ENCODE data around the gene TSC1. TPM values are rescaled to one million over a fixed set of nuclear protein-coding genes. Genes with fewer than 3 reads are reported as not detected.

The TSC1 gene
- total and polyA plus RNA-seq, 2 donors = 15.1 to 18.7 TPM

- H3K9me3 ChIP-seq (ENCODE audit: control insufficient read depth in 2 of 2, insufficient read depth in 1 of 2, low read length in 1 of 2) = no peaks in the 10 kb centered on the region
- 98% methylated on average over 9 of the region's 9 CpGs for WGBS
- no peak overlapping the region for H3K27ac ChIP-seq (ENCODE audit: low read depth in 1 of 2, low read length in 1 of 2)
- H3K4me3 ChIP-seq (ENCODE audit: low read length in 2 of 2) = no peak overlapping the region
- H3K36me3 ChIP-seq (ENCODE audit: control insufficient read depth in 2 of 2, insufficient read depth in 2 of 2, low read length in 1 of 2) = peaks cover 13 to 23% of the 10 kb centered on the region in 2 donors
- H3K27me3 ChIP-seq (ENCODE audit: control insufficient read depth in 2 of 2, insufficient read depth in 1 of 2, low read length in 1 of 2) = no peaks in the 10 kb centered on the region
- no peak for DNase-seq (ENCODE audit: low read depth in 6 of 9, low spot score in 9 of 9)
- H3K4me1 ChIP-seq (ENCODE audit: control insufficient read depth in 2 of 2, insufficient read depth in 2 of 2, low read length in 2 of 2) = no peaks in the 10 kb centered on the region
Measured at GRCh38 chr9:132931178-132931735, 13.2 kb downstream of the TSC1 start.

- Histone ChIP-seq H3K4me3 (ENCODE audit: low read length in 2 of 2) (no peak overlapping the region), H3K27ac (ENCODE audit: low read depth in 1 of 2, low read length in 1 of 2) (no peak overlapping the region), H3K4me1 (ENCODE audit: control insufficient read depth in 2 of 2, insufficient read depth in 2 of 2, low read length in 2 of 2) (no peaks in the 10 kb centered on the region), H3K9me3 (ENCODE audit: control insufficient read depth in 2 of 2, insufficient read depth in 1 of 2, low read length in 1 of 2) (no peaks in the 10 kb centered on the region), H3K36me3 (ENCODE audit: control insufficient read depth in 2 of 2, insufficient read depth in 2 of 2, low read length in 1 of 2) (peaks cover 29 to 43% of the 10 kb centered on the region in 2 donors), H3K27me3 (ENCODE audit: control insufficient read depth in 2 of 2, insufficient read depth in 1 of 2, low read length in 1 of 2) (no peaks in the 10 kb centered on the region)
- 91% methylated on average over 7 of the region's 7 CpGs for WGBS
- no peak for DNase-seq (ENCODE audit: low read depth in 6 of 9, low spot score in 9 of 9)
Measured at GRCh38 chr9:132927704-132928103, 16.7 kb downstream of the TSC1 start.

- Histone ChIP-seq H3K4me1 (ENCODE audit: control insufficient read depth in 2 of 2, insufficient read depth in 2 of 2, low read length in 2 of 2) (no peaks in the 10 kb centered on the region), H3K27me3 (ENCODE audit: control insufficient read depth in 2 of 2, insufficient read depth in 1 of 2, low read length in 1 of 2) (no peaks in the 10 kb centered on the region), H3K9me3 (ENCODE audit: control insufficient read depth in 2 of 2, insufficient read depth in 1 of 2, low read length in 1 of 2) (no peaks in the 10 kb centered on the region), H3K4me3 (ENCODE audit: low read length in 2 of 2) (no peak overlapping the region), H3K27ac (ENCODE audit: low read depth in 1 of 2, low read length in 1 of 2) (no peak overlapping the region), H3K36me3 (ENCODE audit: control insufficient read depth in 2 of 2, insufficient read depth in 2 of 2, low read length in 1 of 2) (peaks cover 52 to 78% of the 10 kb centered on the region in 2 donors)
- no peak for DNase-seq (ENCODE audit: low read depth in 6 of 9, low spot score in 9 of 9)
- WGBS = 98% methylated on average over 9 of the region's 9 CpGs
Measured at GRCh38 chr9:132923346-132923902, 21.0 kb downstream of the TSC1 start.

GRCh38 chr9:132919614-132920268 is 24.7 kb downstream of the TSC1 start:
- Histone ChIP-seq H3K27ac (ENCODE audit: low read depth in 1 of 2, low read length in 1 of 2) (no peak overlapping the region), H3K4me1 (ENCODE audit: control insufficient read depth in 2 of 2, insufficient read depth in 2 of 2, low read length in 2 of 2) (no peaks in the 10 kb centered on the region), H3K4me3 (ENCODE audit: low read length in 2 of 2) (no peak overlapping the region), H3K36me3 (ENCODE audit: control insufficient read depth in 2 of 2, insufficient read depth in 2 of 2, low read length in 1 of 2) (peaks cover 41 to 71% of the 10 kb centered on the region in 2 donors), H3K27me3 (ENCODE audit: control insufficient read depth in 2 of 2, insufficient read depth in 1 of 2, low read length in 1 of 2) (no peaks in the 10 kb centered on the region), H3K9me3 (ENCODE audit: control insufficient read depth in 2 of 2, insufficient read depth in 1 of 2, low read length in 1 of 2) (no peaks in the 10 kb centered on the region)
- no peak for DNase-seq (ENCODE audit: low read depth in 6 of 9, low spot score in 9 of 9)
- over 99% methylated on average over 7 of the region's 7 CpGs for WGBS

GRCh38 chr9:132914924-132915323 is 29.5 kb downstream of the TSC1 start:
- Histone ChIP-seq H3K27me3 (ENCODE audit: control insufficient read depth in 2 of 2, insufficient read depth in 1 of 2, low read length in 1 of 2) (no peaks in the 10 kb centered on the region), H3K4me1 (ENCODE audit: control insufficient read depth in 2 of 2, insufficient read depth in 2 of 2, low read length in 2 of 2) (no peaks in the 10 kb centered on the region), H3K4me3 (ENCODE audit: low read length in 2 of 2) (no peak overlapping the region), H3K27ac (ENCODE audit: low read depth in 1 of 2, low read length in 1 of 2) (no peak overlapping the region), H3K9me3 (ENCODE audit: control insufficient read depth in 2 of 2, insufficient read depth in 1 of 2, low read length in 1 of 2) (no peaks in the 10 kb centered on the region), H3K36me3 (ENCODE audit: control insufficient read depth in 2 of 2, insufficient read depth in 2 of 2, low read length in 1 of 2) (peaks cover 30 to 66% of the 10 kb centered on the region in 2 donors)
- WGBS = 98% methylated on average over 6 of the region's 6 CpGs
- DNase-seq (ENCODE audit: low read depth in 6 of 9, low spot score in 9 of 9) = no peak

- Histone ChIP-seq H3K9me3 (ENCODE audit: control insufficient read depth in 2 of 2, insufficient read depth in 1 of 2, low read length in 1 of 2) (no peaks in the 10 kb centered on the region), H3K4me1 (ENCODE audit: control insufficient read depth in 2 of 2, insufficient read depth in 2 of 2, low read length in 2 of 2) (peaks cover 3 to 6% of the 10 kb centered on the region in 2 donors), H3K4me3 (ENCODE audit: low read length in 2 of 2) (no peak overlapping the region), H3K27me3 (ENCODE audit: control insufficient read depth in 2 of 2, insufficient read depth in 1 of 2, low read length in 1 of 2) (no peaks in the 10 kb centered on the region), H3K36me3 (ENCODE audit: control insufficient read depth in 2 of 2, insufficient read depth in 2 of 2, low read length in 1 of 2) (peaks cover 34 to 45% of the 10 kb centered on the region in 2 donors), H3K27ac (ENCODE audit: low read depth in 1 of 2, low read length in 1 of 2) (no peak overlapping the region)
- no peak for DNase-seq (ENCODE audit: low read depth in 6 of 9, low spot score in 9 of 9)
- WGBS = 99% methylated on average over 4 of the region's 4 CpGs
Measured at GRCh38 chr9:132912131-132912530, 32.3 kb downstream of the TSC1 start.

- Histone ChIP-seq H3K4me1 (ENCODE audit: control insufficient read depth in 2 of 2, insufficient read depth in 2 of 2, low read length in 2 of 2) (peaks cover 3 to 12% of the 10 kb centered on the region in 2 donors), H3K4me3 (ENCODE audit: low read length in 2 of 2) (no peak overlapping the region), H3K9me3 (ENCODE audit: control insufficient read depth in 2 of 2, insufficient read depth in 1 of 2, low read length in 1 of 2) (no peaks in the 10 kb centered on the region), H3K27ac (ENCODE audit: low read depth in 1 of 2, low read length in 1 of 2) (no peak overlapping the region), H3K36me3 (ENCODE audit: control insufficient read depth in 2 of 2, insufficient read depth in 2 of 2, low read length in 1 of 2) (peaks cover 40 to 44% of the 10 kb centered on the region in 2 donors), H3K27me3 (ENCODE audit: control insufficient read depth in 2 of 2, insufficient read depth in 1 of 2, low read length in 1 of 2) (no peaks in the 10 kb centered on the region)
- WGBS = 97% methylated on average over 6 of the region's 6 CpGs
- no peak for DNase-seq (ENCODE audit: low read depth in 6 of 9, low spot score in 9 of 9)
Measured at GRCh38 chr9:132910376-132910775, 34.0 kb downstream of the TSC1 start.

- DNase-seq (ENCODE audit: low read depth in 6 of 9, low spot score in 9 of 9) = no peak
- H3K9me3 ChIP-seq (ENCODE audit: control insufficient read depth in 2 of 2, insufficient read depth in 1 of 2, low read length in 1 of 2) = no peaks in the 10 kb centered on the region
- no peak overlapping the region for H3K27ac ChIP-seq (ENCODE audit: low read depth in 1 of 2, low read length in 1 of 2)
- no peaks in the 10 kb centered on the region for H3K27me3 ChIP-seq (ENCODE audit: control insufficient read depth in 2 of 2, insufficient read depth in 1 of 2, low read length in 1 of 2)
- 98% methylated on average over 2 of the region's 2 CpGs for WGBS
- peaks cover 41 to 45% of the 10 kb centered on the region in 2 donors for H3K36me3 ChIP-seq (ENCODE audit: control insufficient read depth in 2 of 2, insufficient read depth in 2 of 2, low read length in 1 of 2)
- peaks cover 3 to 12% of the 10 kb centered on the region in 2 donors for H3K4me1 ChIP-seq (ENCODE audit: control insufficient read depth in 2 of 2, insufficient read depth in 2 of 2, low read length in 2 of 2)
- no peak overlapping the region for H3K4me3 ChIP-seq (ENCODE audit: low read length in 2 of 2)
Measured at GRCh38 chr9:132909311-132909710, 35.1 kb downstream of the TSC1 start.

- 75% methylated on average over 7 of the region's 7 CpGs for WGBS
- H3K36me3 ChIP-seq (ENCODE audit: control insufficient read depth in 2 of 2, insufficient read depth in 2 of 2, low read length in 1 of 2) = peaks cover 48 to 51% of the 10 kb centered on the region in 2 donors
Measured at GRCh38 chr9:132908635-132909034, 35.8 kb downstream of the TSC1 start.

More at GRCh38 chr9:132908635-132909034, 35.8 kb downstream of the TSC1 start:
- H3K27ac ChIP-seq (ENCODE audit: low read depth in 1 of 2, low read length in 1 of 2) = no peak overlapping the region
- no peaks in the 10 kb centered on the region for H3K27me3 ChIP-seq (ENCODE audit: control insufficient read depth in 2 of 2, insufficient read depth in 1 of 2, low read length in 1 of 2)
- H3K4me3 ChIP-seq (ENCODE audit: low read length in 2 of 2) = no peak overlapping the region
- no peaks in the 10 kb centered on the region for H3K9me3 ChIP-seq (ENCODE audit: control insufficient read depth in 2 of 2, insufficient read depth in 1 of 2, low read length in 1 of 2)
- DNase-seq (ENCODE audit: low read depth in 6 of 9, low spot score in 9 of 9) = peak in 1 of 9 donors; percentile 41
- H3K4me1 ChIP-seq (ENCODE audit: control insufficient read depth in 2 of 2, insufficient read depth in 2 of 2, low read length in 2 of 2) = peaks cover 3 to 12% of the 10 kb centered on the region in 2 donors
